Upper lobe of left lung (tissue), 4 donors: ENCODE measurements around the gene PACS2.

ENCODE experiments used
- CTCF ChIP-seq, 6 experiments: fragments of 450-650 bp in 4 of 6; fragments of 200-600 bp in 2 of 6; sonication (generic) in 2 of 6; IDR thresholded peaks; one replicate each; pipeline ENCODE4 v1.5.1; 2016 to 2019; ENCODE audit warnings: antibody characterized with exemption in 6 of 6
- EP300 ChIP-seq, 4 donors: sonication (generic); formaldehyde crosslinking; IDR thresholded peaks; one replicate each; pipeline ENCODE4 v1.5.1; 2017; ENCODE audit warnings: antibody characterized with exemption in 4 of 4, control low read depth in 2 of 4
- POLR2AphosphoS5 ChIP-seq, 2 donors: sonication (generic); formaldehyde crosslinking; IDR thresholded peaks; one replicate each; pipeline ENCODE4 v1.5.1; 2017; ENCODE audit warnings: antibody characterized with exemption in 2 of 2

GRCh38 chr14:105383083-105383730 lies 68.7 kb downstream of the PACS2 start:
- TF ChIP-seq CTCF (IDR thresholded peaks at IDR 0.05) (no peak), EP300 (IDR thresholded peaks at IDR 0.05) (no peak), POLR2AphosphoS5 (IDR thresholded peaks at IDR 0.05) (no peak)
